Activated T-cell treated with anti-CD3 and anti-CD28 coated beads, Interleukin-2, amount 50 U/mL, for 72 hours (primary cell): ENCODE results near the gene RNF166. TPM values are rescaled to one million over a fixed set of nuclear protein-coding genes. Genes with fewer than 3 reads are reported as not detected.
"Not testable (repeated sequence)": the region's sequence is repeated elsewhere in the genome, so short reads cannot be mapped to it uniquely, and the experiment has no call there.

Experiments
- ATAC-seq, 2 donors: fragments of 150-1000 bp; cut with Tn5 transposase; replicated peaks in 1 of 2; 2 replicates each; pipeline ENCODE4 v1.10.0; 2021; ENCODE audit warnings: moderate library complexity in 2 of 2, mild to moderate bottlenecking in 1 of 2
- DNase-seq, 2 donors: peaks; one replicate each; pipeline ENCODE4 v3.0.0; 2021 to 2022; ENCODE audit warnings: mixed read lengths in 1 of 2
- H3K27ac Mint-ChIP-seq: one replicate; pipeline ENCODE4 v1.8.0; 2022; ENCODE audit warnings: mild to moderate bottlenecking, moderate library complexity, mixed read lengths
- H3K27me3 Mint-ChIP-seq: one replicate; pipeline ENCODE4 v1.8.0; 2022; ENCODE audit warnings: low read depth, mixed read lengths
- H3K36me3 Mint-ChIP-seq, 2 donors: one replicate each; pipeline ENCODE4 v1.8.0; 2022; ENCODE audit warnings: mixed read lengths in 2 of 2, mild to moderate bottlenecking in 1 of 2; ENCODE audit not compliant: insufficient read depth in 2 of 2
- H3K4me1 Mint-ChIP-seq: one replicate; pipeline ENCODE4 v1.8.0; 2022; ENCODE audit warnings: low read depth, mixed read lengths
- H3K4me3 Mint-ChIP-seq, 2 donors: one replicate each; pipeline ENCODE4 v1.8.0; 2022; ENCODE audit warnings: mild to moderate bottlenecking in 2 of 2, mixed read lengths in 2 of 2, moderate library complexity in 2 of 2
- H3K9me3 Mint-ChIP-seq, 2 donors: one replicate each; pipeline ENCODE4 v1.8.0; 2022; ENCODE audit warnings: mixed read lengths in 2 of 2
- total RNA-seq, 2 donors: library from RNA; stranded (reverse); gene quantifications; one replicate each; pipeline ENCODE4 v1.2.3, GENCODE V29; 2022

The RNF166 gene
- total RNA-seq, 2 donors from 2014 or later = 58.6 to 64.5 TPM

GRCh38 chr16:88671806-88672205 is 34.4 kb downstream of the RNF166 start:
- ATAC-seq = no peak
- H3K9me3 Mint-ChIP-seq = no peaks in the 10 kb centered on the region
- H3K27ac Mint-ChIP-seq = no peak overlapping the region
- H3K36me3 Mint-ChIP-seq = peaks cover 2 to 7% of the 10 kb centered on the region in 2 donors
- no peak overlapping the region for H3K4me3 Mint-ChIP-seq
- peaks cover 6% of the 10 kb centered on the region for H3K4me1 Mint-ChIP-seq
- H3K27me3 Mint-ChIP-seq = no peaks in the 10 kb centered on the region
- DNase-seq = no peak

- no peak for ATAC-seq
- Mint-ChIP-seq H3K27me3 (no peaks in the 10 kb centered on the region), H3K4me1 (peaks cover 6% of the 10 kb centered on the region)
Measured at GRCh38 chr16:88669980-88670379, 36.2 kb downstream of the RNF166 start.

GRCh38 chr16:88669493-88669892 is 36.7 kb downstream of the RNF166 start:
- ATAC-seq, H3K9me3 Mint-ChIP-seq, H3K27me3 Mint-ChIP-seq, H3K27ac Mint-ChIP-seq, H3K4me1 Mint-ChIP-seq, H3K4me3 Mint-ChIP-seq, DNase-seq, H3K36me3 Mint-ChIP-seq: not testable (repeated sequence)

More at GRCh38 chr16:88669980-88670379, 36.2 kb downstream of the RNF166 start:
- Mint-ChIP-seq H3K4me3 (no peak overlapping the region), H3K36me3 (peaks cover 2 to 7% of the 10 kb centered on the region in 2 donors), H3K9me3 (no peaks in the 10 kb centered on the region), H3K27ac (no peak overlapping the region)
- no peak for DNase-seq

- Mint-ChIP-seq H3K4me3 (no peak overlapping the region), H3K4me1 (peaks cover 10% of the 10 kb centered on the region)
Measured at GRCh38 chr16:88667461-88667860, 38.7 kb downstream of the RNF166 start.

GRCh38 chr16:88665570-88665969 is 40.6 kb downstream of the RNF166 start:
- Mint-ChIP-seq H3K4me3 (no peak overlapping the region), H3K9me3 (no peaks in the 10 kb centered on the region), H3K36me3 (peaks cover 3 to 11% of the 10 kb centered on the region in 2 donors), H3K27me3 (no peaks in the 10 kb centered on the region), H3K4me1 (peaks cover 24% of the 10 kb centered on the region), H3K27ac (no peak overlapping the region)
- DNase-seq (no peak), ATAC-seq (no peak)

More at GRCh38 chr16:88667461-88667860, 38.7 kb downstream of the RNF166 start:
- no peak for DNase-seq
- H3K36me3 Mint-ChIP-seq = peaks cover 3 to 7% of the 10 kb centered on the region in 2 donors
- no peak overlapping the region for H3K27ac Mint-ChIP-seq
- no peaks in the 10 kb centered on the region for H3K27me3 Mint-ChIP-seq
- ATAC-seq = no peak
- H3K9me3 Mint-ChIP-seq = no peaks in the 10 kb centered on the region

- peak overlapping the region; percentile 39 to 43 for H3K4me3 Mint-ChIP-seq
- H3K27ac Mint-ChIP-seq = no peak overlapping the region
- peaks cover 24% of the 10 kb centered on the region for H3K4me1 Mint-ChIP-seq
- no peaks in the 10 kb centered on the region for H3K9me3 Mint-ChIP-seq
- DNase-seq = no peak
- no peak for ATAC-seq
- H3K27me3 Mint-ChIP-seq = no peaks in the 10 kb centered on the region
- peaks cover 3 to 11% of the 10 kb centered on the region in 2 donors for H3K36me3 Mint-ChIP-seq
Measured at GRCh38 chr16:88665148-88665547, 41.1 kb downstream of the RNF166 start.

GRCh38 chr16:88662843-88663606 is 43.2 kb downstream of the RNF166 start, which contains the start of gene MVD:
MVD (minus strand) TSS chr16:88663091; CDS start chr16:88663080, 11 bp downstream.
- H3K27ac Mint-ChIP-seq = peak within 1 kb of the TSS; percentile 93
- DNase-seq (peak; percentile 97), ATAC-seq (peak; percentile 98 to 99)
- H3K4me1 Mint-ChIP-seq = peaks cover 24% of the 10 kb centered on the region
- peaks cover 1 to 3% of the 10 kb centered on the region in 2 donors for H3K36me3 Mint-ChIP-seq
- H3K9me3 Mint-ChIP-seq = no peaks in the 10 kb centered on the region
- peak within 1 kb of the TSS; percentile 99 for H3K4me3 Mint-ChIP-seq
- no peaks in the 10 kb centered on the region for H3K27me3 Mint-ChIP-seq

- H3K27me3 Mint-ChIP-seq = no peaks in the 10 kb centered on the region
- peak in 1 of 2 donors; percentile 11 for ATAC-seq
- H3K27ac Mint-ChIP-seq = peak overlapping the region; percentile 93
- DNase-seq = peak in 1 of 2 donors; percentile 38
- H3K36me3 Mint-ChIP-seq = peaks cover 1 to 3% of the 10 kb centered on the region in 2 donors
- H3K4me1 Mint-ChIP-seq = peaks cover 21% of the 10 kb centered on the region
- H3K4me3 Mint-ChIP-seq = peak overlapping the region; percentile 87 to 99
- H3K9me3 Mint-ChIP-seq = no peaks in the 10 kb centered on the region
Measured at GRCh38 chr16:88662222-88662842, 43.9 kb downstream of the RNF166 start.

- no peak for ATAC-seq
- peak overlapping the region; percentile 54 for H3K27ac Mint-ChIP-seq
- no peak for DNase-seq
- H3K27me3 Mint-ChIP-seq = no peaks in the 10 kb centered on the region
- H3K4me3 Mint-ChIP-seq = peak overlapping the region; percentile 87 to 99
- no peaks in the 10 kb centered on the region for H3K9me3 Mint-ChIP-seq
- H3K4me1 Mint-ChIP-seq = peaks cover 18% of the 10 kb centered on the region
- peaks cover 1 to 3% of the 10 kb centered on the region in 2 donors for H3K36me3 Mint-ChIP-seq
Measured at GRCh38 chr16:88661468-88661867, 44.7 kb downstream of the RNF166 start.

GRCh38 chr16:88659160-88659559 is 47.0 kb downstream of the RNF166 start:
- no peak overlapping the region for H3K27ac Mint-ChIP-seq
- peaks cover 3 to 6% of the 10 kb centered on the region in 2 donors for H3K36me3 Mint-ChIP-seq
- H3K4me1 Mint-ChIP-seq = peaks cover 16% of the 10 kb centered on the region
- H3K9me3 Mint-ChIP-seq = no peaks in the 10 kb centered on the region
- no peak overlapping the region for H3K4me3 Mint-ChIP-seq
- no peaks in the 10 kb centered on the region for H3K27me3 Mint-ChIP-seq
- DNase-seq (no peak), ATAC-seq (no peak)

- Mint-ChIP-seq H3K27me3 (no peaks in the 10 kb centered on the region), H3K4me3 (no peak overlapping the region), H3K36me3 (peaks cover 3 to 6% of the 10 kb centered on the region in 2 donors), H3K9me3 (no peaks in the 10 kb centered on the region), H3K27ac (no peak overlapping the region), H3K4me1 (peaks cover 14% of the 10 kb centered on the region)
- DNase-seq = no peak
- no peak for ATAC-seq
Measured at GRCh38 chr16:88658714-88659113, 47.5 kb downstream of the RNF166 start.

GRCh38 chr16:88657371-88657770 is 48.8 kb downstream of the RNF166 start:
- Mint-ChIP-seq H3K27ac (no peak overlapping the region), H3K4me3 (no peak overlapping the region), H3K27me3 (no peaks in the 10 kb centered on the region), H3K4me1 (peaks cover 14% of the 10 kb centered on the region), H3K36me3 (peaks cover 4 to 5% of the 10 kb centered on the region in 2 donors), H3K9me3 (no peaks in the 10 kb centered on the region)
- ATAC-seq (no peak), DNase-seq (no peak)

GRCh38 chr16:88656291-88656980 is 49.8 kb downstream of the RNF166 start:
- DNase-seq (no peak), ATAC-seq (no peak)
- no peak overlapping the region for H3K4me3 Mint-ChIP-seq
- H3K27me3 Mint-ChIP-seq = no peaks in the 10 kb centered on the region
- peaks cover 9% of the 10 kb centered on the region for H3K4me1 Mint-ChIP-seq
- H3K9me3 Mint-ChIP-seq = no peaks in the 10 kb centered on the region
- H3K27ac Mint-ChIP-seq = no peak overlapping the region
- H3K36me3 Mint-ChIP-seq = peaks cover 2 to 4% of the 10 kb centered on the region in 2 donors
